ENCODE data around the gene CASR. TPM values are rescaled to one million over a fixed set of nuclear protein-coding genes. Genes with fewer than 3 reads are reported as not detected.
A peak's percentile ranks its signal among the peaks of the same experiment; 100 is the strongest.
"Not testable (repeated sequence)": the region's sequence is repeated elsewhere in the genome, so short reads cannot be mapped to it uniquely, and the experiment has no call there.

Gene CASR, protein sequence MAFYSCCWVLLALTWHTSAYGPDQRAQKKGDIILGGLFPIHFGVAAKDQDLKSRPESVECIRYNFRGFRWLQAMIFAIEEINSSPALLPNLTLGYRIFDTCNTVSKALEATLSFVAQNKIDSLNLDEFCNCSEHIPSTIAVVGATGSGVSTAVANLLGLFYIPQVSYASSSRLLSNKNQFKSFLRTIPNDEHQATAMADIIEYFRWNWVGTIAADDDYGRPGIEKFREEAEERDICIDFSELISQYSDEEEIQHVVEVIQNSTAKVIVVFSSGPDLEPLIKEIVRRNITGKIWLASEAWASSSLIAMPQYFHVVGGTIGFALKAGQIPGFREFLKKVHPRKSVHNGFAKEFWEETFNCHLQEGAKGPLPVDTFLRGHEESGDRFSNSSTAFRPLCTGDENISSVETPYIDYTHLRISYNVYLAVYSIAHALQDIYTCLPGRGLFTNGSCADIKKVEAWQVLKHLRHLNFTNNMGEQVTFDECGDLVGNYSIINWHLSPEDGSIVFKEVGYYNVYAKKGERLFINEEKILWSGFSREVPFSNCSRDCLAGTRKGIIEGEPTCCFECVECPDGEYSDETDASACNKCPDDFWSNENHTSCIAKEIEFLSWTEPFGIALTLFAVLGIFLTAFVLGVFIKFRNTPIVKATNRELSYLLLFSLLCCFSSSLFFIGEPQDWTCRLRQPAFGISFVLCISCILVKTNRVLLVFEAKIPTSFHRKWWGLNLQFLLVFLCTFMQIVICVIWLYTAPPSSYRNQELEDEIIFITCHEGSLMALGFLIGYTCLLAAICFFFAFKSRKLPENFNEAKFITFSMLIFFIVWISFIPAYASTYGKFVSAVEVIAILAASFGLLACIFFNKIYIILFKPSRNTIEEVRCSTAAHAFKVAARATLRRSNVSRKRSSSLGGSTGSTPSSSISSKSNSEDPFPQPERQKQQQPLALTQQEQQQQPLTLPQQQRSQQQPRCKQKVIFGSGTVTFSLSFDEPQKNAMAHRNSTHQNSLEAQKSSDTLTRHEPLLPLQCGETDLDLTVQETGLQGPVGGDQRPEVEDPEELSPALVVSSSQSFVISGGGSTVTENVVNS
- polyA plus RNA-seq, result not detected

DNA sequence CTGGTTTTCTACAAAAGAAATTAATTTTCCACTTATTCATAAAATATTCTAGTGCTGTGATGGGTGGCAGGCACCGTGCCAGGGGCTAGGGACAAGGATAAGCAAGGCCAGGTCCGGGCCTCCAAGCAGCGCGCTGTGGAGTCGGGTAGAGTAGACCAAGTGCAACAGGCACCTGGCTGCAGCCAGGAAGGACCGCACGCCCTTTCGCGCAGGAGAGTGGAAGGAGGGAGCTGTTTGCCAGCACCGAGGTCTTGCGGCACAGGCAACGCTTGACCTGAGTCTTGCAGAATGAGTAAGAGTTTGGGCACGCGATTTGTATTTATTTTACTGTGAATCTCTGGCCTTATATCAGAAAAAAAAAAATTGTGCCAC, at the start of gene CASR:
CASR (plus strand) TSS at position 148 of the 372 bp plus-strand sequence. CDS start 70,522 bp downstream, outside the sequence.
- H3K36me3 Mint-ChIP-seq, result no peaks in the 10 kb centered on the region
- H3K27me3 Mint-ChIP-seq, result peaks cover 31% of the 10 kb centered on the region
- H3K4me1 Mint-ChIP-seq, result peaks cover 0 to 6% (median 4%) of the 10 kb centered on the region in 3 donors
- H3K4me3 Mint-ChIP-seq, result peak within 1 kb of the TSS; percentile 70 to 96 (median 83)
- H3K9me3 Mint-ChIP-seq, result peaks cover 0 to 2% (median 0%) of the 10 kb centered on the region in 3 donors
- H3K27ac Mint-ChIP-seq, result no peak within 1 kb of the TSS

DNA sequence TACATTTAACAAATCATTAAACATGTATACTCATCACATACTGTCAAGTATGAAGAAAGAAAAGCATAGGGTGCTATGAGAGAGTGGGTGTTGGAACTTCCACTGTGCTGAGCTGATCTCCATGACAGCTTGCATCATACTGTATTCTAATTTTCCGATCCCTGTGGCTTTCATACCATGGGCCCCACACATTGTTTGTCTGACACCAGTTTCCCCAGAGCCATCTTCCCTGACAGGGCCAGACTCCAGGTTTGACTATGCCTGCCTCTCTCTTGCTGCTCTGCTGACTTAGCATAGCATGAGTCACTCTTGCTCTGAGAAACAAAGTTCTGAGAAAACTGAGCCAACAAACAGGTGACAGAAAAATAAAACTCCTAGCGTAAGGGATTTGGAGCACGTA, 37.0 kb upstream of the CASR start:
- Mint-ChIP-seq H3K4me1 (no peaks in the 10 kb centered on the region), H3K27me3 (no peaks in the 10 kb centered on the region), H3K4me3 (no peak overlapping the region), H3K9me3 (peaks cover under 1 to 5% (median 1%) of the 10 kb centered on the region in 3 donors), H3K27ac (no peak overlapping the region), H3K36me3 (no peaks in the 10 kb centered on the region)

DNA sequence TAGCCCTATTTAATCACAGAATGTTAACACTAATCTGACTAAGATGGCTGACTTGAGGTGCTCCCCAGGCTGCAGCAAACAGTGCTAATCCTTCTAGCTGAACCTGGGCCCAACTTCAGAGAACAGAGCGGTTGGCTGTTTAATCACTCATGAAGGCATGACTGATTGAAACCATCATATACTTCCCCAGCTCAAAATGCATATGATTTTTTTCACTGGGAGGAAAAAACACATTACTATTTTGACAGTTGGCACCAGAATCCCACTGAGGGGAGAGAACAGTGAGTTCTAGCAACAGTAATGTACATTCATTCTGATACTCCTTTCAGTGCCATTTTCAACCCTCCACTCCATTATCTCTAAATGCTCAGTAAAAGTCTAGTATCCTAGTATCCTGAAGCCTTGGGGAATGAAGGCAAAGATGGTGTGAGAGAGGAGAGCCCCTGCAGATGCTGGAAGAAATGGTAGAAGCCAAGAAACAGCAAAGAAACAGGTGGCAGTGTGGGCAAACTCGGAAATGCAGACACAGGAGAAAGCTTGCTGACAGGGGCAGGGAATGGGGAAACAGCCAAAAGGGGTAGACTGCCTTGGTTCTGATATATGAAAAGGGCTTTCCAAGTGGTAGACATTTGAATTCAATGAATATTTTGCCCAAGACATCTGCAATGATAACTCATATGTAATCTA, 34.4 kb upstream of the CASR start:
- Mint-ChIP-seq H3K4me3 (no peak overlapping the region), H3K4me1 (no peaks in the 10 kb centered on the region), H3K36me3 (peaks cover under 1% of the 10 kb centered on the region), H3K9me3 (peaks cover 1 to 9% (median 8%) of the 10 kb centered on the region in 3 donors), H3K27me3 (no peaks in the 10 kb centered on the region), H3K27ac (no peak overlapping the region)

DNA sequence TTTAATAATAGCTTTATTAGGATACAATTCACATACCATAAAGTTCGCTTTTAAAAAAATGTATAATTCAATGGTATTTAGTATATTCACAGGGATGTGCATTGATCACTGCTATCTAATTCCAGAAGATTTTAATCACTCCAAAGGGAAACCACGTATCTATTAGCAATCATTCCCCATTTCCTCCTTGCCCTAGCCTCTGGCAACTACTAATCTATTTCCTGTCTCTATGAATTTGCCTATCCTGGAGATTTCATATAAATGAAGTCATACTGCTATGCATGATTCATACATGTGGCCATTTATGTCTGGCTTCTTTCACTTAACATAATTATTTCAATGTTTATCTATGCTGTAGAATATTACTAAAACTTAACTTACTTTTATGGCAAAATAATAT, 32.0 kb upstream of the CASR start:
- H3K27me3 Mint-ChIP-seq, result no peaks in the 10 kb centered on the region
- peaks cover 3% of the 10 kb centered on the region for H3K36me3 Mint-ChIP-seq
- H3K4me1 Mint-ChIP-seq, result no peaks in the 10 kb centered on the region
- no peak overlapping the region for H3K4me3 Mint-ChIP-seq
- H3K27ac Mint-ChIP-seq, result no peak overlapping the region
- H3K9me3 Mint-ChIP-seq, result peaks cover 7 to 32% (median 25%) of the 10 kb centered on the region in 3 donors

DNA sequence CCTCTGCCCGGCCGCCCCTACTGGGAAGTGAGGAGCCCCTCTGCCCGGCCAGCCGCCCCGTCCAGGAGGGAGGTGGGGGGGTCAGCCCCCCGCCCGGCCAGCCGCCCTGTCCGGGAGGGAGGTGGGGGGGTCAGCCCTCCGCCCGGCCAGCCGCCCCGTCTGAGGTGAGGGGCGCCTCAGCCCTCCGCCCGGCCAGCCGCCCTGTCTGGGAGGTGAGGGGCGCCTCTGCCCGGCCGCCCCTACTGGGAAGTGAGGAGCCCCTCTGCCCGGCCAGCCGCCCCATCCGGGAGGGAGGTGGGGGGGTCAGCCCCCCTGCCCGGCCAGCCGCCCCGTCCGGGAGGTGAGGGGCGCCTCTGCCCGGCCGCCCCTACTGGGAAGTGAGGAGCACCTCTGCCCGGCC, 18.5 kb upstream of the CASR start:
- not testable (repeated sequence) for H3K4me3 Mint-ChIP-seq, H3K36me3 Mint-ChIP-seq, H3K27me3 Mint-ChIP-seq, H3K27ac Mint-ChIP-seq, H3K4me1 Mint-ChIP-seq
- peaks cover under 1 to 33% (median 7%) of the 10 kb centered on the region in 3 donors for H3K9me3 Mint-ChIP-seq

DNA sequence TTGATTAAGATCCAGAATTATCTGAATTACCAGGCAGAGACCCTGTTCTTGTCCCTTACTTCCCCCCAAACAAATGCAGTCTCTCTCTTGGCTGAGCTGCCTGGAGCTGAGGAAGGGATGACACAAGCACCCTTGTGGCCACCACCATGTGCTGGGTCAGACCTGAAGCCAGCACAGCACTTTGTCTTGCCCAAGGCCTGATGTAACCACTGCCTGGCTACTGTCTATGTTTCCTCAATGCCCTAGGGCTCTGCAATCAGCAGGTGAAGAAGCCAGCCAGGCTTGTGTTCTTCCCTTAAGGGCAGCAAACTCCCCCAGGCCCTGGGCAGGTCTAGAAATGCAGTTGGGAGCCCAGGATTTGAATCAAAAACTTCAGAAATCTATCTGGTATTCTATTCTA, 15.8 kb upstream of the CASR start:
- H3K4me1 Mint-ChIP-seq, result no peaks in the 10 kb centered on the region
- H3K36me3 Mint-ChIP-seq, result peaks cover 4% of the 10 kb centered on the region
- peaks cover 0 to 11% (median 4%) of the 10 kb centered on the region in 3 donors for H3K9me3 Mint-ChIP-seq
- no peaks in the 10 kb centered on the region for H3K27me3 Mint-ChIP-seq
- no peak overlapping the region for H3K4me3 Mint-ChIP-seq
- H3K27ac Mint-ChIP-seq, result no peak overlapping the region

DNA sequence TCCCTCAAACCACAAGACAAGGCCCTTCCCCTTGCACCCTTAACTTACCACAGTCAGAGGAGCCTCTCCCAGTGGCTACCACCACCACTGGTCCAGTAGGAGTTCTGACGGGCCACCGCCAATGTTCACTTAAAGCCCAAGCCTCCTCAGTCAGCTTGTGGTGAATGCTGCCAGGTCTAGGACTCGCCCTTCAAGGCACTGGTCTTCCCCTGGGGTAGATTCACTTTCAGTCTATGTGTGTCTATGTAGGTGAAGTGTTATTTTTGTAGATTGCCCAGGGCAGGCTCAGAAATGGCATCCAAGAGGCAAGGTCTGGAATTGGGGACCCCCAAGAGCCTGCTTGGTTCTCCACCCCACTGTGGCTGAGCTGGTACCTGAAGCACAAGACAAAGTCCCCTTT, 15.4 kb upstream of the CASR start:
- H3K4me3 Mint-ChIP-seq, result no peak overlapping the region
- H3K27ac Mint-ChIP-seq, result no peak overlapping the region
- no peaks in the 10 kb centered on the region for H3K27me3 Mint-ChIP-seq
- peaks cover 0 to 11% (median 4%) of the 10 kb centered on the region in 3 donors for H3K9me3 Mint-ChIP-seq
- H3K36me3 Mint-ChIP-seq, result no peaks in the 10 kb centered on the region
- H3K4me1 Mint-ChIP-seq, result no peaks in the 10 kb centered on the region

DNA sequence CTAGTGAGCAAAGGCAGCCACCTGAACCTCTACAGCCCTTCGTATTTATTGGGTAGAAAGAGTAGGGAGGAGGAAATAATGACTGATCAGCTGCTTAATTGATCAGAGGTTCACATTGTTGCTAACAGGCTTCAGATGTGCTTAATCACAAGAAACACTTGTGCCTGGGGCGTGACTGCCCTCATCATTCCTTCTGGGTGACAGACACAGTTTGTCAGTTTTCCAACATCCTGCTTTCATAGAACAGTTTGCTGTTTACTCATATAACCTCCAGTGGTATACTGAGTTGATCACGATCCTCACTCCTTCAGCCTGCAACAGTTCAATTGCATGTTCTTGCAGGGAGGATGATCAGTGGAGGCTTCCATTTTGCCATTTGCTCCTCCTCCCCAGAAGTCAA, 13.6 kb upstream of the CASR start:
- H3K4me3 Mint-ChIP-seq, result no peak overlapping the region
- no peak overlapping the region for H3K27ac Mint-ChIP-seq
- H3K36me3 Mint-ChIP-seq, result no peaks in the 10 kb centered on the region
- H3K9me3 Mint-ChIP-seq, result peaks cover 0 to 18% (median 4%) of the 10 kb centered on the region in 3 donors
- no peaks in the 10 kb centered on the region for H3K4me1 Mint-ChIP-seq
- H3K27me3 Mint-ChIP-seq, result no peaks in the 10 kb centered on the region

DNA sequence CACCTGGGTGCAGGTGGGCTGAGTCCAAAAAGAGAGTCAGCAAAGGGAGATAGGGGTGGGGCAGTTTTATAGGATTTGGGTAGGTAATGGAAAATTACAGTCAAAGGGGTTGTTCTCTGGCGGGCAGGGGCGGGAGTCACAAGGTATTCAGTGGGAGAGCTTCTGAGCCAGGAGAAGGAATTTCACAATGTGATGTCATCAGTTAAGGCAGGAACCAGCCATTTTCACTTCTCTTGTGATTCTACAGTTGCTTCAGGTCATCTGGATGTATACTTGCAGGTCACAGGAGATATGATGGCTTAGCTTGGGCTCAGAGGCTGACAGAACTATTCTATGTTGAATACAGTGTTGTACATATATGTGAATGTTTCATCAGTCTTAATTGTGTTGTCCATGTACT, 12.1 kb upstream of the CASR start:
- not testable (repeated sequence) for H3K27ac Mint-ChIP-seq, H3K36me3 Mint-ChIP-seq, H3K4me3 Mint-ChIP-seq, H3K4me1 Mint-ChIP-seq, H3K27me3 Mint-ChIP-seq
- peaks cover 0 to 18% (median 4%) of the 10 kb centered on the region in 3 donors for H3K9me3 Mint-ChIP-seq

DNA sequence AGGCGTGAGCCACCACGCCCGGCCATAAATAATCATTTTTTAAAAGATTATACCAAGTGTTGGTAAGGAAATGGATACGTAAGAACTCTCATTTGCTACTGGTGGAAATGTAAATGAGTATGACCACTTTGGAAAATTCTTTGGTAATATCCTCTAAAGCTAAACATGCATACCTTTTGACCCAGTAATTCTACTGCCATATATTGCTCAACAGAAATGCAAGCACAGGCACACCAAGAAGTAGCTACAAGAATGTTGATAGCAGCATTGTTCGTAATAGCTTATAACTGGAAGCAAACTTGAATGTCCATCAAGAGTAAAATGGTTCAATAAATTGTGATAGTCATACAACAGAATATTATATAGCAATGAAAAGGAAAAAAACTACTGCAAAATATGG, 4.8 kb upstream of the CASR start:
- Mint-ChIP-seq H3K4me1 (peaks cover 0 to 5% (median 3%) of the 10 kb centered on the region in 3 donors), H3K36me3 (no peaks in the 10 kb centered on the region), H3K9me3 (peaks cover 0 to 4% (median 2%) of the 10 kb centered on the region in 3 donors), H3K4me3 (no peak overlapping the region), H3K27me3 (peaks cover 18% of the 10 kb centered on the region), H3K27ac (no peak overlapping the region)

DNA sequence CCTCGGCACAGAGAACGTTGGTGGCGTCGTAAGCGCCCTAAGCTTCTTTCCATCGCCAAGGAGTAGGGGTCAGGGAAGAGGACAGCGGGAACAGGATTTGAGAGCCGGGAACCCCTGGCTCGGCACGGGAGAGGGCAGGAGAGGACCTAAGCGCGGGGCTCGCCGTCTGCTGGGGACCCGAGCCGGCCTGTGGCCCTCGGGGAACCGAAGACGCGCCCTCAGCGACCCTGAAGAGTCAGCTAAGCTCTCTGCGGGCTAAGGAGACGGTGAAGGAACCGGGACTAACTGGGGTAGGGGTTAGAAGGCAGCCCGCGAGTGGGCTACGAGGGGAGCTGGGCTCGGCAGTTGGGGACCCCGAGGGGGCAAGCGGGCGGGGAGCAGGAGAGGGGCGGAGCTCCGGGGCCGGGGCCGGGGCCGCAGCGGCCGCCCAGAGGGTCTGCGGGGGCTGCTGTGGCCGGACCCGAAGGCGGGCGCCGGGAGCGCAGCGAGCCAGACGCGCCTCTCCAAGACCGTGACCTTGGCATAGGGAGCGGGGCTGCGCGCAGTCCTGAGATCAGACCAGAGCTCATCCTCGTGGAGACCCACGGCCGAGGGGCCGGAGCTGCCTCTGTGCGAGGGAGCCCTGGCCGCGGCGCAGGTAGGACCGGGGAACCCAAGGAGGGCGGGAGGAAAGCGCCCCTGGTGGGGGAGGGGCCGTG, 574 bp downstream of the CASR start:
- no peaks in the 10 kb centered on the region for H3K36me3 Mint-ChIP-seq
- peaks cover 0 to 2% (median 0%) of the 10 kb centered on the region in 3 donors for H3K9me3 Mint-ChIP-seq
- H3K4me1 Mint-ChIP-seq, result peaks cover 0 to 6% (median 4%) of the 10 kb centered on the region in 3 donors
- H3K27ac Mint-ChIP-seq, result no peak overlapping the region
- H3K4me3 Mint-ChIP-seq, result peak overlapping the region; percentile 70 to 96 (median 83)
- H3K27me3 Mint-ChIP-seq, result peaks cover 31% of the 10 kb centered on the region

DNA sequence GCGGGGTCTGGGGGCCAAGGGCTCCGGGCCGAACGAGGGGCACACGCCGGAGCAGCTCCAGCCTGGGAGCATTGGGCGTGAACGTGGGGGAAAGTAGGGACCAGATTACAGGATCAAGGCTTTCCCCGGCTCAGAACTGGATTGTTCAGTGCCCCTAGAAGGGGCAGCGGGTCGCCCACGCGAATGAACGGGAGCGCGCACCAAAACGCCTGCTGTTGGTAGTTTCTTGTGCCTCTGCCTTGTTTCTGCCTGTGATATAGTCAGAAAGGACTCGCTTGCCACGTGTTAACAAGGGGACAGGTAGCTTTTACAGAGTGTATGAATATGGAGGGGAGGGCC, 1.1 kb downstream of the CASR start:
- Mint-ChIP-seq H3K27me3 (peaks cover 31% of the 10 kb centered on the region), H3K27ac (no peak overlapping the region), H3K4me3 (peak overlapping the region in 3 of 4 donors; percentile 19 to 61 (median 36)), H3K36me3 (no peaks in the 10 kb centered on the region), H3K9me3 (no peaks in the 10 kb centered on the region), H3K4me1 (peaks cover 0 to 6% (median 4%) of the 10 kb centered on the region in 3 donors)

DNA sequence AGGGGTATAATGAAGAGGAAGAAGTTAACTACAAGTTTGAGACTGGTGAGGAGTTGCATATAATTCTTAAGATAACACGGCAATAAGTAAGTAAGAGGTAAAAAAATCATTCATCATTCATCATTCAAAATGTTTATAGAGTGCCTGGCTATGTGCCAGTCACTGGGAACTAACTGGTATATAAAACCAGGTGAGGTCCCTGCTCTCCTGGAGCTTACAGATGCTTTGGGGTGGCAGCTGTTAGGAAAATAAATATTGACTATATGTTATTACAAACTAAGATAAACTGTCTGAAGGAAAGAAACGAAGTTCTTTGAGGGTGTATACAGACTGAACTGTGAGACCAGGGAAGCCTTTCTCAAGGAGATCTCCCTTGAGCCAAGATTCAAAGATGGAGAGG, 2.9 kb downstream of the CASR start:
- H3K27me3 Mint-ChIP-seq, result peaks cover 28% of the 10 kb centered on the region
- H3K4me1 Mint-ChIP-seq, result peaks cover 0 to 6% (median 4%) of the 10 kb centered on the region in 3 donors

DNA sequence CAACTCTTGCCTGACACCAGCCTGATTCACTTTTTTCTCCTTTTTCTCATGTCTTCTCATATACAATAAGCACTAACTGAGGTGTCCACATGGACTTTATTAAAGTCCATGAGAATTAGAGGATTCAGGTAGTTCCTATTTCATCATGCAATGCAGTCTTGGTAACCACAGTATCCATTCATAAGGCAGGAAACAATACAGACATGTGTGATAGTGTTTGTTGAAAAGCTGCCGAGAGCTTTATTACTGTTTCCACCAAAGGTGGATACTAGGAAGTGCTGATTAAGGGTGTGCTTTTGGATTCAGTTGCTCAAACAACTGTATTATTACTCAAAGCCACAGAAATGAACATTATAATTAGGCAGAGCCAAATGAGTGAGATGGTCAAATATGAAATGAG, 5.3 kb downstream of the CASR start:
- Mint-ChIP-seq H3K9me3 (no peaks in the 10 kb centered on the region), H3K4me1 (peaks cover 0 to under 1% (median under 1%) of the 10 kb centered on the region in 3 donors), H3K4me3 (no peak overlapping the region), H3K27me3 (peaks cover 18% of the 10 kb centered on the region), H3K27ac (no peak overlapping the region), H3K36me3 (no peaks in the 10 kb centered on the region)

More for the DNA sequence above, 2.9 kb downstream of the CASR start:
- no peaks in the 10 kb centered on the region for H3K36me3 Mint-ChIP-seq
- H3K27ac Mint-ChIP-seq, result no peak overlapping the region
- H3K4me3 Mint-ChIP-seq, result no peak overlapping the region
- H3K9me3 Mint-ChIP-seq, result no peaks in the 10 kb centered on the region

Measured in IgD-negative memory B cell (primary cell).